GM12801 (cell line): ENCODE measurements around the gene CHRNB1.

Experiments
- TF ChIP-seq, protein P1 (sequence below): IDR thresholded peaks from one replicate; pipeline ENCODE4 v1.5.1; 2011; ENCODE audit warnings: control low read depth; ENCODE audit not compliant: insufficient read length; ENCODE audit errors: extremely low read depth

The CHRNB1 gene, protein sequence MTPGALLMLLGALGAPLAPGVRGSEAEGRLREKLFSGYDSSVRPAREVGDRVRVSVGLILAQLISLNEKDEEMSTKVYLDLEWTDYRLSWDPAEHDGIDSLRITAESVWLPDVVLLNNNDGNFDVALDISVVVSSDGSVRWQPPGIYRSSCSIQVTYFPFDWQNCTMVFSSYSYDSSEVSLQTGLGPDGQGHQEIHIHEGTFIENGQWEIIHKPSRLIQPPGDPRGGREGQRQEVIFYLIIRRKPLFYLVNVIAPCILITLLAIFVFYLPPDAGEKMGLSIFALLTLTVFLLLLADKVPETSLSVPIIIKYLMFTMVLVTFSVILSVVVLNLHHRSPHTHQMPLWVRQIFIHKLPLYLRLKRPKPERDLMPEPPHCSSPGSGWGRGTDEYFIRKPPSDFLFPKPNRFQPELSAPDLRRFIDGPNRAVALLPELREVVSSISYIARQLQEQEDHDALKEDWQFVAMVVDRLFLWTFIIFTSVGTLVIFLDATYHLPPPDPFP

DNA sequence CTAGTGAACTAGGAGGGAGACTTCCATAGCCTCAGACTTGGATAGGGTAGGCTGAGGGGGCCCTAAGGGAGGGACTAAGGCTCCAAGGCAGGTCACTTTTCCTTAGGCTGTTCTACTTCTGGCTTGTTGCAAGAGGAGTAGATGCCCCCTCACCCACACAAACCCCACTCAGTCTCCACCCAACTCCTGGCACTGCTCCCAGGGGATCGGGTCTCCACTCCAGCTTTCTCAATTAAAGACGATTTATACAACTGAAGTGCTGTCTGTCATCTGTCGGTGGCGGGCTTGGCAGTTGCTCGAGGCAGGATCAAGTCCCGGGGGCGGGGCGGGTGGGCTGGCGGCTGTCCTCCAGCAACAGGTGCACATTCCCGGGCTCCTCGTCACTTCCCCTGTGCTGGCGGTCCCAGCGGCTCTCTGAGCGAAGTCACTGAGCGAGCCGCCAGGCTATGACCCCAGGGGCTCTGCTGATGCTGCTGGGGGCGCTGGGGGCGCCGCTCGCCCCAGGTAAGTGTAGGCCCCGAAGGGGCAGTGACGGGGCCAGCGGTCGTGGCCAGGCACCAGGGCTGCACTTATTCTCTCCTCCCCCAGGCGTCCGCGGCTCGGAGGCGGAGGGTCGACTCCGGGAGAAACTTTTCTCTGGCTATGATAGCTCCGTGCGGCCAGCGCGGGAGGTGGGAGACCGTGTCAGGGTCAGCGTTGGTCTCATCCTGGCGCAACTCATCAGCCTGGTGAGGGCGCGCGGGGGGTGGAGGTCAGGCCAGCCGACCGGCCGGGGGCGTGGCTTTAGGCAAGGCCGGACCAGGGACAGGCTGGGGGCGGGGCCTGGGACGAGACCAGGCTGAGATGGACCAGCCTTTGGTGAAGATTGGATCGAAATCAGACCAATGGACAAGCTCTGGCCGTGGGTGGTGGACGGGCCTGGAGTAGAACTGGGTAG lies at the start of gene CHRNB1:
TSS of gene CHRNB1 (plus strand) at position 380 of the 937 bp plus-strand sequence. CDS start at position 447, 67 bp downstream.
- TF ChIP-seq, protein P1, sequence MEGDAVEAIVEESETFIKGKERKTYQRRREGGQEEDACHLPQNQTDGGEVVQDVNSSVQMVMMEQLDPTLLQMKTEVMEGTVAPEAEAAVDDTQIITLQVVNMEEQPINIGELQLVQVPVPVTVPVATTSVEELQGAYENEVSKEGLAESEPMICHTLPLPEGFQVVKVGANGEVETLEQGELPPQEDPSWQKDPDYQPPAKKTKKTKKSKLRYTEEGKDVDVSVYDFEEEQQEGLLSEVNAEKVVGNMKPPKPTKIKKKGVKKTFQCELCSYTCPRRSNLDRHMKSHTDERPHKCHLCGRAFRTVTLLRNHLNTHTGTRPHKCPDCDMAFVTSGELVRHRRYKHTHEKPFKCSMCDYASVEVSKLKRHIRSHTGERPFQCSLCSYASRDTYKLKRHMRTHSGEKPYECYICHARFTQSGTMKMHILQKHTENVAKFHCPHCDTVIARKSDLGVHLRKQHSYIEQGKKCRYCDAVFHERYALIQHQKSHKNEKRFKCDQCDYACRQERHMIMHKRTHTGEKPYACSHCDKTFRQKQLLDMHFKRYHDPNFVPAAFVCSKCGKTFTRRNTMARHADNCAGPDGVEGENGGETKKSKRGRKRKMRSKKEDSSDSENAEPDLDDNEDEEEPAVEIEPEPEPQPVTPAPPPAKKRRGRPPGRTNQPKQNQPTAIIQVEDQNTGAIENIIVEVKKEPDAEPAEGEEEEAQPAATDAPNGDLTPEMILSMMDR, result no peak

DNA sequence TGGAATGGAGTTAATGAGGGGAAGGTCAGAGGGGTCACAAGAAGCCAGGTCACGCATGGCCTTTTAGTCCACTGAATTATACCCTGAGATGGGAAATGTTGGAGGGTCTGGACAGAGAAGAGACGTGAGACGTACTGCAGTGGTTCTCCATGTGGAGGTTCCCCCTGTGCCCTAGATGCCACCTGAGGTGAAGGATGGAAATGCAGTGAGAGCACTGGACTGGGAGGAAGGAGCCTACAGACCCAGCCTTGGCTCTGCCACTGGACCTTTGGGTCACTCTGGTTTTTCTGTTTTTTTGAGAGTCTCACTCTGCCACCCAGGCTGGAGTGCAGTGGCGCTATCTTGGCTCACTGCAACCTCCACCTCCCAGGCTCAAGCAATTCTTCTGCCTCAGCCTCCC lies 48.7 kb upstream of the CHRNB1 start:
- TF ChIP-seq, protein P1, result no peak

DNA sequence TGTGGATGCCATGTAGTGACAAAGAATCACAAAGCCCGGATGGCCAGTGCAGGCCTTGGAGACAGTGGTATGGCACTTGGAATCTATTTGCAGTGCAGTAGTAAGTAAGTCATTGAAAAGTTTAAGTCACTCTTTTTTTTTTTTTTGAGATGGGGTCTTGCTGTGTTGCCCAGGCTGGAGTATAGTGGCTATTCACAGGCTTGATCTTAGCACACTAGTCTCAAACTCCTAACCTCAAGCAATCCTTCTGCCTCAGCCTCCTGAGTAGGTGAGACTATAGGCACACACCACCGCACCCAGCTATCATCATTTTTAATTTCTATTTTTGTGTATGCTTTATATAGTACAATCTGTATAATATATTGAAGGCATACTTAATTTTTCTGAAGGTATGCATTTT lies 46.2 kb upstream of the CHRNB1 start:
- TF ChIP-seq, protein P1, result no peak

DNA sequence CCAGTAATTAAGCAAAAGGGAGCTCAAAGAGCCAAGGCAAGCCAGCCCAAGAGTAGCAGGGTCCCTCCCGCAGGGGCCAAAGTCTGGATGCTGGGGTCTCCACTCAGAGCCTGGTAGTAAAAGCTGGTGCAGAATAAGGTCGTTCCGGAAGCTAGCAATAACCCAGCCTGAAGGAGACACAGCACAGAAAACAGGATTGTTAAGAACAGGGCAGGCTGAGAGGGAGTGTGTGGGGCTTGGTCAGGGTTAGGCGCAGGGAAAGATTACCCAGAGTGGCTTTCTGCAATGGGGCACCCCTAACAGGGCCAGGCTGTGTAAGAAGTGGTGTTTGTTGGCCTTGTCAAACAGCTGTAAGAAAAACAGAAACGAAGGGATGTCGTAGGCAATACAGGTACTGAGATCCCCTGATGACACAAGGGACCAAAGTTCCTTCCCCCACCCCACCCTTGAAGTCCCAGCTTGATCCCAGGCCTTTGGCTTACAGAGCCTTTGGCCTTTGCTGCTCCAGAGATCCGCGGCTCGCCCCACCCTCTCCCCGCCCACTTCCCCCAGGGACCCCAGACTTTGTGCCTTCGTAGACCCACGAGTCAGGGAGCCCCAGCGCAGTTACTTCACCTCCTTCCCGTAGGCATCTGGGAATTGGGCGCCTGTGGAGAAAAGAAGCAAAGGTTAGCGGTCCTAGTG lies 41.7 kb upstream of the CHRNB1 start:
- TF ChIP-seq, protein P1, result no peak

DNA sequence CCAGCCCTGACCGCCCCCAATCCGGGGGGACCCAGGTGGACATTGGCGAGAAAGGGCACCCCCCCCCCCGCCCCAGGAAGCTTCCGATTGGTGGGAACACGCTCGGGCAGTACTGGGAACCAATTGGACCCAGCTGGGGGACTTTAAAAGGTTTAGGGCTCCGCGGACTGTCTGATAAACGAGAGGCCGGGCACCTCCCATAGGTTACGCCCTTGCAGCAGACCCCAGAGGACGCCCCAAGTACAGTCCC lies 41.2 kb upstream of the CHRNB1 start:
- TF ChIP-seq, protein P1, result no peak

DNA sequence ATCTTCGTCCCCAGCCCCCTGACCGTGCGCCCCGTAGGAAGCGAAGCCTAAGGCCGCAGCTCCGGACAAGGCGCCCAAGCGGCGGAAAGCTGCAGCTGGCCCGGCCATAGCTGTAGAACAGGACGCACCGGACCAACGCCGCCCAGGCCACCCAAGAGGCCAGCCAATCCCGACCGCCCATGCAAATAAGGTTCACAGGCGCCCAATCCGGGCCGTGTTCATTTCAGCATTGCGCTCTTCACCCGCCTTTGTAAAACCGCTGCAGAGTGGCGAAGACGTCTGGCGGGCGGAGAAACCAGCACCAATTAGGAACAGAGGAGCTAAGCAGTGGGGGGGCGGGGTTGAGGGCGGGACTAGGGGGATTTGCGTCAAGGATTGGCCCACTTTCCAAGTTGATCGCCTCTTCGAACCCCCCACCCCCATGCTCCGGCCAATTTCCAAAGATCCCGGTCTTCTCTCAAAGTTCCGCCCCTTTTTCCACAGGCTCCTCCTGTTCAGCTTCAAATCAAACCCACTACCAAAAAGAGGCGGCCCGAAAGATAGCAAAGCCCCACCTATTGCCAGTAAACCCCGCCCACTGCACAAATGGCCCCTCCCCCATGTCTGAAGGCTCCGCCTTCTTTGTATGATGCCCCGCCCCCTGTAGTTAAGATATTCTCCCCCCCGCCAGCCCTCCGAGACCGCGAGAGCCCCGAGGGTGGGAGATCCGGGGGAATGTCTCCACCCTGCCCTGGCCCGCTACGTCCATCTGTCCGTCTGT lies 40.7 kb upstream of the CHRNB1 start, which contains the start of gene TMEM256:
TSS of gene TMEM256 (minus strand) at position 121 of the 760 bp plus-strand sequence. CDS start at position 108, 13 bp downstream.
- TF ChIP-seq, protein P1, result no peak
